Mammary epithelial cell (primary cell): ENCODE data around the gene ABCC4.

Experiments used
- EZH2 ChIP-seq: IDR thresholded peaks from 2 replicates; pipeline ENCODE4 v1.6.1; 2012; ENCODE audit warnings: low read length, inconsistent platforms, borderline replicate concordance
- TF ChIP-seq, protein P1 (sequence below), 2 donors: IDR thresholded peaks in 1 of 2; conservative IDR thresholded peaks in 1 of 2; 2 replicates each; pipeline ENCODE4 v1.5.1; 2011 to 2012; ENCODE audit warnings: inconsistent platforms in 2 of 2, low read length in 2 of 2, mild to moderate bottlenecking in 2 of 2, control low read depth in 1 of 2, low read depth in 1 of 2; ENCODE audit not compliant: insufficient read depth in 1 of 2; ENCODE audit errors: extremely low read depth in 1 of 2

DNA sequence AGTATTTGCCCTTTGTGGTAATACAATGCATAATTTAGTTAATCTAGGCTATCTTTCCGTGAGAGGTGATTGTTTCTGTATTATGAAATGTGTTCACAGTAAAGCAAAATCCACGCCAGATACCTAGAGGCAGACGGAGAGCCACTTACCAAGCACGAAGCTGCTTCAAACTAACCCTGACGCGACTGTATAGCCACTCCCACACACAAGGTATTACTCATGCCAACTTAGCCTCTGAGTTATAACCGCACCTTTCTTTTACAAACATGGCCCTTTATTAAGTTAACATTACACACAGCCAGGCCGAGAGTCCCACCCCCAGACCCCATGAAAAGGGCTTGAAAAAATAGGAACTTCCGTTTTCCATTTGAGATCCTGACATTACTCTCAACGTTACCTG lies 185.7 kb downstream of the ABCC4 start:
- TF ChIP-seq, protein P1, sequence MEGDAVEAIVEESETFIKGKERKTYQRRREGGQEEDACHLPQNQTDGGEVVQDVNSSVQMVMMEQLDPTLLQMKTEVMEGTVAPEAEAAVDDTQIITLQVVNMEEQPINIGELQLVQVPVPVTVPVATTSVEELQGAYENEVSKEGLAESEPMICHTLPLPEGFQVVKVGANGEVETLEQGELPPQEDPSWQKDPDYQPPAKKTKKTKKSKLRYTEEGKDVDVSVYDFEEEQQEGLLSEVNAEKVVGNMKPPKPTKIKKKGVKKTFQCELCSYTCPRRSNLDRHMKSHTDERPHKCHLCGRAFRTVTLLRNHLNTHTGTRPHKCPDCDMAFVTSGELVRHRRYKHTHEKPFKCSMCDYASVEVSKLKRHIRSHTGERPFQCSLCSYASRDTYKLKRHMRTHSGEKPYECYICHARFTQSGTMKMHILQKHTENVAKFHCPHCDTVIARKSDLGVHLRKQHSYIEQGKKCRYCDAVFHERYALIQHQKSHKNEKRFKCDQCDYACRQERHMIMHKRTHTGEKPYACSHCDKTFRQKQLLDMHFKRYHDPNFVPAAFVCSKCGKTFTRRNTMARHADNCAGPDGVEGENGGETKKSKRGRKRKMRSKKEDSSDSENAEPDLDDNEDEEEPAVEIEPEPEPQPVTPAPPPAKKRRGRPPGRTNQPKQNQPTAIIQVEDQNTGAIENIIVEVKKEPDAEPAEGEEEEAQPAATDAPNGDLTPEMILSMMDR (conservative IDR thresholded peaks at IDR 0.05 in 1 of 2, IDR thresholded peaks at IDR 0.05 in 1 of 2; ENCODE audit: extremely low read depth in 1 of 2, insufficient read depth in 1 of 2, low read depth in 1 of 2, low read length in 2 of 2) = no peak
- no peak for TF ChIP-seq EZH2
